Measurements from ENCODE around the gene PTX3. TPM values are rescaled to one million over a fixed set of nuclear protein-coding genes. Genes with fewer than 3 reads are reported as not detected.

PTX3 gene
- 0.42 to 1.2 TPM (median 0.91 TPM) in 5 replicates for total RNA-seq (2022; extraction: Qiagen RNA extraction; ENCODE audit: low read depth)

GRCh38 chr3:157436583-157437291 is at the start of gene PTX3:
TSS of gene PTX3 (plus strand) at chr3:157436850. CDS start at chr3:157436934, 84 bp downstream.

Other genes starting within 250 kb of the PTX3 start
- gene VEPH1, start 66.6 kb downstream of the PTX3 start, total RNA-seq (2022; extraction: Qiagen RNA extraction; ENCODE audit: low read depth): 0.07 to 0.15 TPM in 2 of 5 replicates, not detected in the others